ENCODE data around the gene TMEM123.

TMEM123 gene

GRCh38 chr11:102459393-102459792, 6.8 kb upstream of the TMEM123 start:
- Histone ChIP-seq H3K4me3 (ENCODE audit: low read length in 2 of 2) (no peak overlapping the region), H3K27me3 (ENCODE audit: control insufficient read depth in 1 of 2, insufficient read depth in 2 of 2, low read length in 2 of 2) (no peaks in the 10 kb centered on the region)

DNA sequence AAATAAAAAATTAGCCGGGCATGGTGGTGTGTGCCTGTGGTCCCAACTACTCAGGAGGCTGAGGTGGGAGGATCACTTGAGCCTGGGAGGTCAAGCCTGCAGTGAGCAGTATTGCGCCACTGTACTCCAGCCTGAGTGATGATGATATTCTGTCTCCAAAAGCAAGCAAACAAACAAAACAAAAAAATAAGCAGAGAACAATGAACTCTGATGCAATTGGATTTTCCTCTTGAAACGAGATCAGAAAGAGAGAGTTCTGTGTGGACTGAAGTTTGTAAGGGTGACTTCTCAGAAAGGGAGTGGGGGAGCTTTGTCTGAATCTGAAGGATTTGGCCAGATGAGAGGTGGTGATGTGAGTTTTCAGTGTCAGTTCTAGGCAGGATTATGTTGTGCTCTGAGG, 6.0 kb upstream of the TMEM123 start:
- H3K4me1 ChIP-seq (ENCODE audit: control insufficient read depth, insufficient read depth, low read length): peaks cover 6% of the 10 kb centered on the region

More at GRCh38 chr11:102459393-102459792, 6.8 kb upstream of the TMEM123 start:
- Histone ChIP-seq H3K4me1 (ENCODE audit: control insufficient read depth, insufficient read depth, low read length) (no peaks in the 10 kb centered on the region), H3K27ac (ENCODE audit: low read length) (no peak overlapping the region), H3K36me3 (ENCODE audit: control insufficient read depth in 2 of 2, insufficient read depth in 2 of 2, low read length in 2 of 2) (no peaks in the 10 kb centered on the region), H3K9me3 (ENCODE audit: control insufficient read depth in 2 of 2, low read length in 2 of 2) (no peaks in the 10 kb centered on the region), H3K9ac (ENCODE audit: low read length in 2 of 2) (no peak overlapping the region)

DNA sequence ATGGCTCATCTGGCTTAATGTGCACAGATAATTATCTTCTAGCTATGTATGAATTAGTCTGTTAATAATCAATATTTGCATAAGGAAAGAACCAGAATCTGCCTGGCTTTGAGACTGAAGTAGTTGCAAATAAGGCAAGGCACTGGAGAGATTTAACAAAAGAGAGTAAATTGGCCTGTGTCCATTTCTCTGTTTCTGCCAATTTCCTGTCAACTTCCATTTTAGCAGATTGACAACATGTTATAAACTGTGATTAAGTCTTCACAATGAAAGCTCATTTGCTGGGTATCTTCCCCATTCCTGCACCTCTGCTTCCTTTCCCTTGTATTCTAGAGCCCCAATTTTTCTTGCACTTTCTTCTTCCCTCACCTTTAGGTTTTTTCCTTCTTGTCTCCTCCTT, 5.3 kb upstream of the TMEM123 start:
- H3K4me1 ChIP-seq (ENCODE audit: control insufficient read depth, insufficient read depth, low read length): peaks cover 9% of the 10 kb centered on the region
- no peaks in the 10 kb centered on the region for H3K27me3 ChIP-seq (ENCODE audit: control insufficient read depth in 1 of 2, insufficient read depth in 2 of 2, low read length in 2 of 2)
- H3K36me3 ChIP-seq (ENCODE audit: control insufficient read depth in 2 of 2, insufficient read depth in 2 of 2, low read length in 2 of 2): no peaks in the 10 kb centered on the region
- H3K9ac ChIP-seq (ENCODE audit: low read length in 2 of 2): no peak overlapping the region
- no peak overlapping the region for H3K27ac ChIP-seq (ENCODE audit: low read length)
- no peaks in the 10 kb centered on the region for H3K9me3 ChIP-seq (ENCODE audit: control insufficient read depth in 2 of 2, low read length in 2 of 2)
- no peak overlapping the region for H3K4me3 ChIP-seq (ENCODE audit: low read length in 2 of 2)

More for the DNA sequence above, 6.0 kb upstream of the TMEM123 start:
- Histone ChIP-seq H3K27ac (ENCODE audit: low read length) (no peak overlapping the region), H3K9me3 (ENCODE audit: control insufficient read depth in 2 of 2, low read length in 2 of 2) (no peaks in the 10 kb centered on the region), H3K27me3 (ENCODE audit: control insufficient read depth in 1 of 2, insufficient read depth in 2 of 2, low read length in 2 of 2) (no peaks in the 10 kb centered on the region), H3K9ac (ENCODE audit: low read length in 2 of 2) (no peak overlapping the region), H3K36me3 (ENCODE audit: control insufficient read depth in 2 of 2, insufficient read depth in 2 of 2, low read length in 2 of 2) (no peaks in the 10 kb centered on the region), H3K4me3 (ENCODE audit: low read length in 2 of 2) (no peak overlapping the region)

GRCh38 chr11:102457056-102457677, 4.6 kb upstream of the TMEM123 start:
- H3K27ac ChIP-seq (ENCODE audit: low read length): no peak overlapping the region

GRCh38 chr11:102456381-102456780, 3.8 kb upstream of the TMEM123 start:
- Histone ChIP-seq H3K4me3 (ENCODE audit: low read length in 2 of 2) (no peak overlapping the region), H3K36me3 (ENCODE audit: control insufficient read depth in 2 of 2, insufficient read depth in 2 of 2, low read length in 2 of 2) (no peaks in the 10 kb centered on the region), H3K9ac (ENCODE audit: low read length in 2 of 2) (no peak overlapping the region), H3K9me3 (ENCODE audit: control insufficient read depth in 2 of 2, low read length in 2 of 2) (no peaks in the 10 kb centered on the region), H3K4me1 (ENCODE audit: control insufficient read depth, insufficient read depth, low read length) (peaks cover 9% of the 10 kb centered on the region), H3K27ac (ENCODE audit: low read length) (no peak overlapping the region), H3K27me3 (ENCODE audit: control insufficient read depth in 1 of 2, insufficient read depth in 2 of 2, low read length in 2 of 2) (no peaks in the 10 kb centered on the region)

More at GRCh38 chr11:102457056-102457677, 4.6 kb upstream of the TMEM123 start:
- no peaks in the 10 kb centered on the region for H3K9me3 ChIP-seq (ENCODE audit: control insufficient read depth in 2 of 2, low read length in 2 of 2)
- H3K36me3 ChIP-seq (ENCODE audit: control insufficient read depth in 2 of 2, insufficient read depth in 2 of 2, low read length in 2 of 2): no peaks in the 10 kb centered on the region
- no peaks in the 10 kb centered on the region for H3K27me3 ChIP-seq (ENCODE audit: control insufficient read depth in 1 of 2, insufficient read depth in 2 of 2, low read length in 2 of 2)
- H3K9ac ChIP-seq (ENCODE audit: low read length in 2 of 2): no peak overlapping the region
- no peak overlapping the region for H3K4me3 ChIP-seq (ENCODE audit: low read length in 2 of 2)
- peaks cover 9% of the 10 kb centered on the region for H3K4me1 ChIP-seq (ENCODE audit: control insufficient read depth, insufficient read depth, low read length)

- H3K27ac ChIP-seq (ENCODE audit: low read length): no peak overlapping the region
- H3K9ac ChIP-seq (ENCODE audit: low read length in 2 of 2): no peak overlapping the region
- peaks cover 9% of the 10 kb centered on the region for H3K4me1 ChIP-seq (ENCODE audit: control insufficient read depth, insufficient read depth, low read length)
- no peaks in the 10 kb centered on the region for H3K36me3 ChIP-seq (ENCODE audit: control insufficient read depth in 2 of 2, insufficient read depth in 2 of 2, low read length in 2 of 2)
- H3K9me3 ChIP-seq (ENCODE audit: control insufficient read depth in 2 of 2, low read length in 2 of 2): no peaks in the 10 kb centered on the region
- H3K27me3 ChIP-seq (ENCODE audit: control insufficient read depth in 1 of 2, insufficient read depth in 2 of 2, low read length in 2 of 2): no peaks in the 10 kb centered on the region
- H3K4me3 ChIP-seq (ENCODE audit: low read length in 2 of 2): no peak overlapping the region
These were observed 1.4 kb upstream of the TMEM123 start for GRCh38 chr11:102453921-102454320.

DNA sequence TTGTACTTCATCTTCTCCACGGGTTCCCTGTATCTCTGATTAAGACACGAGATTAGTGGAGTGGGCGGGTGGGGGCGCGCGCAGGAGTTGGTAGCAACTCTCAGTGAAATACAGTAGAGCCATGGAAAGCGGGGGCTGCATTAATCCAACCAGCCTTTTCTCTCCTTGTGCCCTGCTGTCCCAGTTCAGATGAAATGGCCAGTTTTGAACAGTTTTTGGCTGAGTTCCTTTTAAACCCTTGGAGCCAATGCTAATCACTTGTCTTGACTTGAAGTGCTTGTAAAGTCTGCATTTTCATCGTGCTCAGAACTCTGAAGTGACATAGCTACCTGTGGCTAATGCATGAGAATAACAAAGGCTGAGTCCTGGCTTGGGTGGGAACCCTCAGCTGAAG, 734 bp upstream of the TMEM123 start:
- Histone ChIP-seq H3K4me3 (ENCODE audit: low read length in 2 of 2) (peak overlapping the region; percentile 80 to 81), H3K9ac (ENCODE audit: low read length in 2 of 2) (peak overlapping the region; percentile 76 to 78), H3K9me3 (ENCODE audit: control insufficient read depth in 2 of 2, low read length in 2 of 2) (no peaks in the 10 kb centered on the region), H3K27me3 (ENCODE audit: control insufficient read depth in 1 of 2, insufficient read depth in 2 of 2, low read length in 2 of 2) (no peaks in the 10 kb centered on the region), H3K4me1 (ENCODE audit: control insufficient read depth, insufficient read depth, low read length) (peaks cover 9% of the 10 kb centered on the region), H3K27ac (ENCODE audit: low read length) (peak overlapping the region; percentile 80), H3K36me3 (ENCODE audit: control insufficient read depth in 2 of 2, insufficient read depth in 2 of 2, low read length in 2 of 2) (no peaks in the 10 kb centered on the region)

- Histone ChIP-seq H3K9ac (ENCODE audit: low read length in 2 of 2) (peak overlapping the region; percentile 30 to 78), H3K36me3 (ENCODE audit: control insufficient read depth in 2 of 2, insufficient read depth in 2 of 2, low read length in 2 of 2) (no peaks in the 10 kb centered on the region), H3K27me3 (ENCODE audit: control insufficient read depth in 1 of 2, insufficient read depth in 2 of 2, low read length in 2 of 2) (no peaks in the 10 kb centered on the region), H3K4me3 (ENCODE audit: low read length in 2 of 2) (peak overlapping the region; percentile 74 to 81), H3K9me3 (ENCODE audit: control insufficient read depth in 2 of 2, low read length in 2 of 2) (no peaks in the 10 kb centered on the region), H3K4me1 (ENCODE audit: control insufficient read depth, insufficient read depth, low read length) (peaks cover 9% of the 10 kb centered on the region), H3K27ac (ENCODE audit: low read length) (peak overlapping the region; percentile 80)
These were observed 694 bp downstream of the TMEM123 start for GRCh38 chr11:102451681-102452460.

DNA sequence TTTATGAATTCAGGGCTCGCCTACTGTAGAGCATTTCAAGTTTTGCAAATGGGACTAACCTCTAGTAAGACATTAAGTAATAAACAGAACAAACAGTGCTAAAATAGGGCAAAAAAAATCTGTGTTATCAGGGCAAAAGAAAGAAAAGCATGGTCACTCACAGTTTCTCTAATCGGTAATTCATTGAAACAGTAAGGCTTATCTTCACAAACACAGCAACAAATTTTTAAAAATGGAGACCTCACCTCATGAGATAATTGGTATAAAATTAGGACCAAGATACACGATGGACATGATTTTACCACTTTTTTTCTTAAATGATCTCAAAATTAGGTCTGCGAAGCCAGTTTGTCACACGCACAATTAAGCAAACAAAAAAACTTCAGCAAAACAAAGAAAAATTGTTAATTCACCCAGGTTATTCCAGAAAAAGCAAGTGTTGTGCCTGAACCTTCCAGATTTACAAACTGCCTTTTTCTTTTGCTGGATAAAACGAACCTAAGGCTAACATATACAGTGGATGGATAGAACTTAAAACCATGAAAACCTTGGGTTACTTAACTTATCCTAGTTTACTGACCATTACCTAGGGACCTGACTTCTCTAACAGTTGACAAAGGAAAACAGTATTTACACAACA, 1.4 kb downstream of the TMEM123 start:
- peak overlapping the region; percentile 30 to 78 for H3K9ac ChIP-seq (ENCODE audit: low read length in 2 of 2)
- no peaks in the 10 kb centered on the region for H3K27me3 ChIP-seq (ENCODE audit: control insufficient read depth in 1 of 2, insufficient read depth in 2 of 2, low read length in 2 of 2)
- H3K27ac ChIP-seq (ENCODE audit: low read length): peak overlapping the region; percentile 80
- H3K9me3 ChIP-seq (ENCODE audit: control insufficient read depth in 2 of 2, low read length in 2 of 2): no peaks in the 10 kb centered on the region
- H3K4me1 ChIP-seq (ENCODE audit: control insufficient read depth, insufficient read depth, low read length): peaks cover 9% of the 10 kb centered on the region
- H3K36me3 ChIP-seq (ENCODE audit: control insufficient read depth in 2 of 2, insufficient read depth in 2 of 2, low read length in 2 of 2): peaks cover 0 to 3% of the 10 kb centered on the region in 2 donors
- peak overlapping the region; percentile 74 to 81 for H3K4me3 ChIP-seq (ENCODE audit: low read length in 2 of 2)

GRCh38 chr11:102449651-102450570, 2.7 kb downstream of the TMEM123 start:
- Histone ChIP-seq H3K27ac (ENCODE audit: low read length) (no peak overlapping the region), H3K9me3 (ENCODE audit: control insufficient read depth in 2 of 2, low read length in 2 of 2) (no peaks in the 10 kb centered on the region), H3K4me3 (ENCODE audit: low read length in 2 of 2) (peak overlapping the region in 1 of 2 donors; percentile 7), H3K9ac (ENCODE audit: low read length in 2 of 2) (no peak overlapping the region), H3K4me1 (ENCODE audit: control insufficient read depth, insufficient read depth, low read length) (peaks cover 9% of the 10 kb centered on the region), H3K36me3 (ENCODE audit: control insufficient read depth in 2 of 2, insufficient read depth in 2 of 2, low read length in 2 of 2) (peaks cover 0 to 11% of the 10 kb centered on the region in 2 donors), H3K27me3 (ENCODE audit: control insufficient read depth in 1 of 2, insufficient read depth in 2 of 2, low read length in 2 of 2) (no peaks in the 10 kb centered on the region)

Data from stomach smooth muscle (tissue), 2 donors.